IMR-90 (cell line): ENCODE results near the gene AAK1. TPM values are rescaled to one million over a fixed set of nuclear protein-coding genes. Genes with fewer than 3 reads are reported as not detected.

Experiments used
- ATAC-seq: fragments of 200-7000 bp; cut with Tn5 transposase; 2 replicates; pipeline ENCODE4 v1.9.1; 2020; ENCODE audit warnings: low read depth, mild to moderate bottlenecking, moderate library complexity
- BruUV-seq: library from RNA; stranded (reverse); fragments of 400-500 nt; replicated peaks from 2 replicates; lab custom pipeline; 2021; lab: Mats Ljungman, UMichigan
- CTCF ChIA-PET: fragments of 300-600 bp; formaldehyde crosslinking; extraction: SDS; loops from one replicate; lab custom pipeline; 2021; ENCODE audit warnings: antibody characterized with exemption; lab: Yijun Ruan, JAX
- POLR2A ChIA-PET: fragments of 300-600 bp; sonication (Branson Sonifier 250); formaldehyde crosslinking; loops from one replicate; lab custom pipeline; 2022; ENCODE audit warnings: antibody characterized with exemption; ENCODE audit not compliant: unreplicated experiment; lab: Charles Lee
- DNase-seq: peaks from one replicate; pipeline ENCODE4 v3.0.0; 2013
- H2AFZ ChIP-seq: replicated peaks from 2 replicates; pipeline ENCODE3; 2013; ENCODE audit warnings: low read length, mild to moderate bottlenecking; ENCODE audit not compliant: poor library complexity
- H2AK5ac ChIP-seq: 2 replicates; pipeline ENCODE4 v1.6.1; 2013; ENCODE audit warnings: low read depth, low read length, inconsistent platforms
- H2AK9ac ChIP-seq: replicated peaks from 2 replicates; pipeline ENCODE3; 2013; ENCODE audit warnings: mild to moderate bottlenecking, low read depth, low read length, moderate library complexity; ENCODE audit not compliant: poor library complexity
- H2BK120ac ChIP-seq: 2 replicates; pipeline ENCODE4 v1.6.1; 2013; ENCODE audit warnings: low read depth, low read length, inconsistent platforms
- H2BK15ac ChIP-seq: 3 replicates; pipeline ENCODE4 v1.6.1; 2013; ENCODE audit warnings: low read depth, low read length, inconsistent platforms
- H2BK20ac ChIP-seq: 2 replicates; pipeline ENCODE4 v1.6.1; 2013; ENCODE audit warnings: low read depth, mild to moderate bottlenecking, inconsistent platforms, low read length, moderate library complexity
- H2BK5ac ChIP-seq: 2 replicates; pipeline ENCODE4 v1.6.1; 2013; ENCODE audit warnings: mild to moderate bottlenecking, low read depth, low read length, inconsistent platforms; ENCODE audit not compliant: poor library complexity, severe bottlenecking
- H3K14ac ChIP-seq: replicated peaks from 2 replicates; pipeline ENCODE4 v1.6.1; 2013; ENCODE audit warnings: low read depth, low read length, inconsistent platforms
- H3K18ac ChIP-seq: 2 replicates; pipeline ENCODE4 v1.6.1; 2013; ENCODE audit warnings: low read depth, low read length, control low read depth
- H3K23ac ChIP-seq: 2 replicates; pipeline ENCODE4 v1.6.1; 2013; ENCODE audit warnings: low read depth, low read length, inconsistent platforms
- H3K27ac ChIP-seq: 2 replicates; pipeline ENCODE4 v1.5.1; 2013; ENCODE audit warnings: mild to moderate bottlenecking, control low read depth, low read length; ENCODE audit not compliant: insufficient read depth
- H3K27me3 ChIP-seq: 2 replicates; pipeline ENCODE4 v1.6.1; 2013; ENCODE audit warnings: low read length; ENCODE audit not compliant: control insufficient read depth, insufficient read depth
- H3K36me3 ChIP-seq: 2 replicates; pipeline ENCODE4 v1.6.1; 2013; ENCODE audit warnings: low read length, mixed read lengths; ENCODE audit not compliant: control insufficient read depth, insufficient read depth
- H3K4ac ChIP-seq: 2 replicates; pipeline ENCODE4 v1.6.1; 2013; ENCODE audit warnings: low read depth, low read length, inconsistent platforms
- H3K4me1 ChIP-seq: 2 replicates; pipeline ENCODE4 v1.6.1; 2013; ENCODE audit warnings: low read length, mixed read lengths; ENCODE audit not compliant: control insufficient read depth, insufficient read depth
- H3K4me2 ChIP-seq: 2 replicates; pipeline ENCODE4 v1.6.1; 2013; ENCODE audit warnings: low read depth, mild to moderate bottlenecking, control low read depth, low read length, moderate library complexity
- H3K4me3 ChIP-seq: 2 replicates; pipeline ENCODE4 v1.5.1; 2013; ENCODE audit warnings: low read depth, mild to moderate bottlenecking, control low read depth, low read length, moderate library complexity; ENCODE audit not compliant: insufficient read depth
- H3K56ac ChIP-seq: 2 replicates; pipeline ENCODE4 v1.6.1; 2013; ENCODE audit warnings: low read length, inconsistent platforms; ENCODE audit not compliant: insufficient read depth; ENCODE audit errors: extremely low read depth
- H3K79me1 ChIP-seq, 2 experiments: 2 replicates each; pipeline ENCODE4 v1.6.1; 2013; ENCODE audit warnings: low read length in 2 of 2, inconsistent platforms in 1 of 2, low read depth in 1 of 2
- H3K9ac ChIP-seq: 2 replicates; pipeline ENCODE4 v1.6.1; 2013; ENCODE audit warnings: low read depth, low read length, control low read depth
- H3K9me1 ChIP-seq: 2 replicates; pipeline ENCODE4 v1.6.1; 2013; ENCODE audit warnings: low read length, inconsistent platforms; ENCODE audit not compliant: insufficient read depth
- H3K9me3 ChIP-seq: 2 replicates; pipeline ENCODE4 v1.6.1; 2013; ENCODE audit warnings: low read length; ENCODE audit not compliant: control insufficient read depth, insufficient read depth
- H4K20me1 ChIP-seq: 2 replicates; pipeline ENCODE4 v1.6.1; 2013; ENCODE audit warnings: low read length, inconsistent platforms; ENCODE audit not compliant: insufficient read depth
- H4K5ac ChIP-seq: 2 replicates; pipeline ENCODE4 v1.6.1; 2013; ENCODE audit warnings: mild to moderate bottlenecking, low read depth, low read length, control low read depth
- H4K8ac ChIP-seq, 2 experiments: 2 replicates each; pipeline ENCODE4 v1.6.1; 2013; ENCODE audit warnings: low read depth in 2 of 2, low read length in 2 of 2, control low read depth in 1 of 2, inconsistent platforms in 1 of 2
- H4K91ac ChIP-seq: 2 replicates; pipeline ENCODE4 v1.6.1; 2013; ENCODE audit warnings: low read depth, low read length, inconsistent platforms; ENCODE audit not compliant: insufficient read depth
- MAZ ChIP-seq: IDR thresholded peaks from 2 replicates; pipeline ENCODE4 v1.6.1; 2012; ENCODE audit warnings: low read depth, mild to moderate bottlenecking, low read length, improper control_type of control experiment, moderate library complexity, borderline replicate concordance
- POLR2A ChIP-seq: IDR thresholded peaks from 2 replicates; pipeline ENCODE4 v1.6.1; 2012; ENCODE audit warnings: mild to moderate bottlenecking, low read depth, low read length
- RCOR1 ChIP-seq: IDR thresholded peaks from 2 replicates; pipeline ENCODE4 v1.6.1; 2012; ENCODE audit warnings: mild to moderate bottlenecking, low read length, improper control_type of control experiment; ENCODE audit not compliant: insufficient replicate concordance
- RFX5 ChIP-seq: IDR thresholded peaks from 2 replicates; pipeline ENCODE4 v1.8.0; 2012; ENCODE audit warnings: low read depth, mild to moderate bottlenecking, low read length, moderate library complexity
- SMC3 ChIP-seq: fragments of 150-350 bp; IDR thresholded peaks from 2 replicates; pipeline ENCODE4 v1.6.1; 2016; ENCODE audit warnings: low read depth, mild to moderate bottlenecking, antibody characterized with exemption, low read length, moderate library complexity
- WGBS, 2 experiments: methylation state at CpG; one replicate each; pipeline versions ENCODE4 v1.1.5 to v1.1.7; 2013; ENCODE audit warnings: missing lambda C conversion rate in 2 of 2; ENCODE audit not compliant: insufficient read length in 1 of 2; ENCODE audit errors: extremely low coverage in 2 of 2; 5-methylcytosine and 5-hydroxymethylcytosine counted together
- dilution Hi-C: fragments of 300-500 bp; cut with HindIII; formaldehyde crosslinking; loops from one replicate; pipeline ENCODE4 v1.14.3; 2018; ENCODE audit warnings: low sequenced_read_pairs; ENCODE audit not compliant: unreplicated experiment
- in situ Hi-C: fragments of 300-500 bp; cut with MboI; formaldehyde crosslinking; loops from 3 replicates; pipeline ENCODE4 v1.14.3; 2019; ENCODE audit warnings: low sequenced_read_pairs, inconsistent platforms, mixed read lengths
- intact Hi-C: fragments of 100-400 bp; cut with micrococcal nuclease; formaldehyde crosslinking; loops from 2 replicates; pipeline ENCODE4 v1.10.0; 2022
- polyA plus RNA-seq, 3 experiments: library from polyadenylated mRNA; depleted of rRNA; stranded (reverse); fragments of >200 nt; gene quantifications; 2 replicates each; pipeline ENCODE4 v1.2.3, GENCODE V29; 2012; ENCODE audit warnings: low replicate concordance in 1 of 3
- total RNA-seq: library from RNA; depleted of rRNA; stranded (reverse); fragments of >200 nt; gene quantifications from 2 replicates; pipeline ENCODE4 v1.2.3, GENCODE V29; 2012

Gene AAK1
- total and polyA plus RNA-seq, 2 of the 4 experiments (the other 2 are of a cell fraction), result 21.9 to 26.5 TPM

GRCh38 chr2:69582582-69583176 is 60.9 kb downstream of the AAK1 start:
- Histone ChIP-seq H3K27ac (no peak overlapping the region), H3K27me3 (no peaks in the 10 kb centered on the region), H4K5ac (no peak overlapping the region), H4K91ac (no peak overlapping the region), H2BK120ac (no peak overlapping the region), H3K36me3 (no peaks in the 10 kb centered on the region), H2AFZ (no peak overlapping the region), H3K79me1 (peaks cover 44 to 89% of the 10 kb centered on the region in 2 experiments), H3K56ac (no peak overlapping the region), H2AK9ac (no peak overlapping the region), H3K4ac (no peak overlapping the region), H4K8ac (no peak overlapping the region), H4K20me1 (peaks cover 82% of the 10 kb centered on the region), H3K9me1 (peaks cover 33% of the 10 kb centered on the region), H3K18ac (no peak overlapping the region), H2BK5ac (no peak overlapping the region), H3K4me1 (peaks cover 17% of the 10 kb centered on the region), H3K9me3 (no peaks in the 10 kb centered on the region), H3K4me3 (no peak overlapping the region), H3K14ac (0 out of 2 replicates have a peak overlapping the region, but pooled peaks have one; percentile 12), H2AK5ac (no peak overlapping the region), H2BK20ac (no peak overlapping the region), H3K23ac (no peak overlapping the region; the same call in 1 of the 2 replicates), H3K4me2 (no peak overlapping the region; the same call in 1 of the 2 replicates), H3K9ac (no peak overlapping the region), H2BK15ac (no peak overlapping the region)
- DNase-seq (peak; percentile 36), ATAC-seq (no peak)
- intact Hi-C loops, result no loop called here
- ChIA-PET CTCF (interaction anchor here (0.6 kb wide), 1 partner anchor 614 kb away, joined by 4 read pairs; no protein-coding TSS in a partner anchor), POLR2A (no interaction called here)
- dilution Hi-C loops, result no loop called here
- no CpG with 5 or more reads among the region's 3 CpGs for WGBS, 2 experiments
- no TSS peak for BruUV-seq
- in situ Hi-C loops, result no loop called here
- TF ChIP-seq POLR2A (no peak), RCOR1 (no peak), RFX5 (no peak), SMC3 (no peak), MAZ (no peak)
